Measurements from ENCODE around the gene TLCD1.

TLCD1 gene

DNA sequence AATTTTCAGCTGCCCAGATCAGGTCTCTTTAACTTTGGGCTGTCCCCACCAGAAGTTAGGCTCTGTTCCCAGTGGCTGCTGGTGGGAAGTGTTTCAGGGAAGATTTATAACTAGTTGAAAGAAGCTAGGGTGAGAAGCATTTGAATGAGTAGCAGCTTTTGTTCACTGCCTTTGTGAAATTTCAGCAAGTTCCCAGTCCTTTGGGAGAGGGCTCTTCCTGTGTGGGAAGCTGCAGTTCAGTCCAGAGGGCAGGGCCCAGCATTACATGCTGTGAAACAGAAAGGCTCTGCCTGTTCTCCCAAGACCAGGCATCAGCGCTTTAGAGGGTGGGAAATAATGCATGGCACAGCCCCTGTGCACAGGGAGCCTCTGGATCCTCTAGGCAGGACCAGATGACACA is 32.2 kb downstream of the TLCD1 start:
- TF ChIP-seq, protein P1, sequence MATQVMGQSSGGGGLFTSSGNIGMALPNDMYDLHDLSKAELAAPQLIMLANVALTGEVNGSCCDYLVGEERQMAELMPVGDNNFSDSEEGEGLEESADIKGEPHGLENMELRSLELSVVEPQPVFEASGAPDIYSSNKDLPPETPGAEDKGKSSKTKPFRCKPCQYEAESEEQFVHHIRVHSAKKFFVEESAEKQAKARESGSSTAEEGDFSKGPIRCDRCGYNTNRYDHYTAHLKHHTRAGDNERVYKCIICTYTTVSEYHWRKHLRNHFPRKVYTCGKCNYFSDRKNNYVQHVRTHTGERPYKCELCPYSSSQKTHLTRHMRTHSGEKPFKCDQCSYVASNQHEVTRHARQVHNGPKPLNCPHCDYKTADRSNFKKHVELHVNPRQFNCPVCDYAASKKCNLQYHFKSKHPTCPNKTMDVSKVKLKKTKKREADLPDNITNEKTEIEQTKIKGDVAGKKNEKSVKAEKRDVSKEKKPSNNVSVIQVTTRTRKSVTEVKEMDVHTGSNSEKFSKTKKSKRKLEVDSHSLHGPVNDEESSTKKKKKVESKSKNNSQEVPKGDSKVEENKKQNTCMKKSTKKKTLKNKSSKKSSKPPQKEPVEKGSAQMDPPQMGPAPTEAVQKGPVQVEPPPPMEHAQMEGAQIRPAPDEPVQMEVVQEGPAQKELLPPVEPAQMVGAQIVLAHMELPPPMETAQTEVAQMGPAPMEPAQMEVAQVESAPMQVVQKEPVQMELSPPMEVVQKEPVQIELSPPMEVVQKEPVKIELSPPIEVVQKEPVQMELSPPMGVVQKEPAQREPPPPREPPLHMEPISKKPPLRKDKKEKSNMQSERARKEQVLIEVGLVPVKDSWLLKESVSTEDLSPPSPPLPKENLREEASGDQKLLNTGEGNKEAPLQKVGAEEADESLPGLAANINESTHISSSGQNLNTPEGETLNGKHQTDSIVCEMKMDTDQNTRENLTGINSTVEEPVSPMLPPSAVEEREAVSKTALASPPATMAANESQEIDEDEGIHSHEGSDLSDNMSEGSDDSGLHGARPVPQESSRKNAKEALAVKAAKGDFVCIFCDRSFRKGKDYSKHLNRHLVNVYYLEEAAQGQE (IDR thresholded peaks at IDR 0.05; ENCODE audit: insufficient read depth in 1 of 2, low read depth in 2 of 2, low read length in 2 of 2) = no peak
- no peak for TF ChIP-seq POLR2AphosphoS5 (IDR thresholded peaks at IDR 0.05; ENCODE audit: low read depth, low read length)
- TF ChIP-seq FOXP2 (optimal IDR thresholded peaks at IDR 0.05; ENCODE audit: borderline replicate concordance, extremely low read depth, extremely low read length, insufficient read depth) = no peak
- no peak for TF ChIP-seq TAF1 (IDR thresholded peaks at IDR 0.05; ENCODE audit: borderline replicate concordance, insufficient read depth, low read length)
- TF ChIP-seq SIN3A (IDR thresholded peaks at IDR 0.05; ENCODE audit: borderline replicate concordance, insufficient read depth, low read length) = no peak

DNA sequence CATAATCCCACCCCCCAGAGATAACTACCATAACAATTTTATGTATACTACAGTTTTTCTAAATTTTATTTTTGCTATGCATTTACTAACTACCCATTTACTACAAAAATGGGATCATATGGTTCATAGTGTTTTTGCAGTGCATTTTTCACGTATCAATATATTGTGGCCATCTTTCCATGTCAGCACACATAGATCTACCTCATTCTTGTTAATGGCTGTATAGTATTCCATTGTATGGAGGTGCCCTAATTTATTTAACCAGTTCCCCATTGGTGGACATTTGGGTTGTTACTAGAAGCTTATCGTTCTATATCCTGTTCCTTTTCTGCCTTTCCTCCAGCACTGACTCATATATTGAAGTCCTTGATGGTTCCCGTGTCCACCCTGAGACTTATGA is 37.0 kb downstream of the TLCD1 start:
- TF ChIP-seq POLR2AphosphoS5 (IDR thresholded peaks at IDR 0.05; ENCODE audit: low read depth, low read length) (no peak), SIN3A (IDR thresholded peaks at IDR 0.05; ENCODE audit: borderline replicate concordance, insufficient read depth, low read length) (no peak), FOXP2 (optimal IDR thresholded peaks at IDR 0.05; ENCODE audit: borderline replicate concordance, extremely low read depth, extremely low read length, insufficient read depth) (no peak), TAF1 (IDR thresholded peaks at IDR 0.05; ENCODE audit: borderline replicate concordance, insufficient read depth, low read length) (no peak)
- TF ChIP-seq, protein P1 (IDR thresholded peaks at IDR 0.05; ENCODE audit: insufficient read depth in 1 of 2, low read depth in 2 of 2, low read length in 2 of 2) = no peak

DNA sequence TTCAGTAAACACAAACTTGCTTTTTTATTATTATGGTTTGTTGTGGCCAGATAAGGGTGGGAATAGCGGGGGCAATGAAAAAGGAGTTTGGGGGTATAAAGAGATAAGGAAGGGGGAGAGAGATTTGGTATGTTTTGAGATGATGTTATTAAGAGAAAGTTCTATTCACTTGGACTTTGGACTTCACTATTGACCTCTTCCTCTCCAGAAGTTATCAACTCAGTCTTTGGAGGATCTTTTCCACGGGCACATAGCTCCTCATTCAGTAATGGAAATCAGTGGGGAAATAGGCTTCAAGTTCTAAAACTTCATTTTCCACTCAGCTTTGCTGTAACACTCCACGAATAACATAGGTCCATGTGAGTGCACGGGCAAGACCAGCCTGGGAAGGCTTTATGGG is 37.6 kb downstream of the TLCD1 start:
- TF ChIP-seq, protein P1 (IDR thresholded peaks at IDR 0.05; ENCODE audit: insufficient read depth in 1 of 2, low read depth in 2 of 2, low read length in 2 of 2) = no peak
- TF ChIP-seq FOXP2 (optimal IDR thresholded peaks at IDR 0.05; ENCODE audit: borderline replicate concordance, extremely low read depth, extremely low read length, insufficient read depth) = no peak
- TF ChIP-seq TAF1 (IDR thresholded peaks at IDR 0.05; ENCODE audit: borderline replicate concordance, insufficient read depth, low read length) = no peak
- TF ChIP-seq POLR2AphosphoS5 (IDR thresholded peaks at IDR 0.05; ENCODE audit: low read depth, low read length) = no peak
- no peak for TF ChIP-seq SIN3A (IDR thresholded peaks at IDR 0.05; ENCODE audit: borderline replicate concordance, insufficient read depth, low read length)

DNA sequence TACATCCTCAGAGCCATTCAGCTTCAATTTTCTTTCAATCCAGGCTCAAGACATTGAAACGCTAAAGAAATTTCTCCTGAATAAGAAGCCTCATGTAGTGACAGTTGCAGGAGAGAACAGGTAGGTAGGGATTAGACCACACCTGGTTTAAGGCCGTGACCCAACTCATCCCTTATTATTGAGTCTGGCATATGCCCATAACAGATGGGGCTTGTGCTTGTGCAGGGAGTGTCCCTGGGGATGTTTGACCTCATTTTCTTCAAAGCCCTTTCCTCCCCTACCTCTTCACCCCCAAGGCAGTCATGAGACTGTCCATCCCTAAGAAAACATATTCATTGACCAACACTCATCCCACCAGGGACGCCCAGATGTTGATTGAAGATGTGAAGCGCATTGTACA is 39.7 kb downstream of the TLCD1 start:
- TF ChIP-seq TAF1 (IDR thresholded peaks at IDR 0.05; ENCODE audit: borderline replicate concordance, insufficient read depth, low read length) = no peak
- no peak for TF ChIP-seq SIN3A (IDR thresholded peaks at IDR 0.05; ENCODE audit: borderline replicate concordance, insufficient read depth, low read length)
- TF ChIP-seq FOXP2 (optimal IDR thresholded peaks at IDR 0.05; ENCODE audit: borderline replicate concordance, extremely low read depth, extremely low read length, insufficient read depth) = no peak
- TF ChIP-seq POLR2AphosphoS5 (IDR thresholded peaks at IDR 0.05; ENCODE audit: low read depth, low read length) = no peak
- TF ChIP-seq, protein P1 (IDR thresholded peaks at IDR 0.05; ENCODE audit: insufficient read depth in 1 of 2, low read depth in 2 of 2, low read length in 2 of 2) = no peak

DNA sequence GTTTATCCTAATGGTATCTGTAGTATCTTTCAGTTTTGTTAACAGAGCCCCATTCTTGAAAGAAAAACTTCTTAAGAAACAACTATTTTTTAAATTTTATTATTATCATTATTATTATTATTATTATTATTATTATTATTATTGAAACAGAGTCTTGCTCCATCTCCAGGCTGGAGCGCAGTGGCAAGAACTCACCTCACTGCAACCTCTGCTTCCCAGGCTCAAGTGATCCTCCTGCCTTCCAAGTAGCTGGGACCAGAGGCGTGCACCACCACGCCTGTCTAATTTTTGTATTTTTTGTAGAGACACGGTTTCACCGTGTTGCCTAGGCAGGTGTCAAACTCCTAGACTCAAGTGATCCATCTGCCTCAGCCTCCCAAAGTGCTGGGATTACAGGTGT is 40.7 kb downstream of the TLCD1 start:
- TF ChIP-seq FOXP2 (optimal IDR thresholded peaks at IDR 0.05; ENCODE audit: borderline replicate concordance, extremely low read depth, extremely low read length, insufficient read depth) (no peak), TAF1 (IDR thresholded peaks at IDR 0.05; ENCODE audit: borderline replicate concordance, insufficient read depth, low read length) (no peak), POLR2AphosphoS5 (IDR thresholded peaks at IDR 0.05; ENCODE audit: low read depth, low read length) (no peak), SIN3A (IDR thresholded peaks at IDR 0.05; ENCODE audit: borderline replicate concordance, insufficient read depth, low read length) (no peak)
- TF ChIP-seq, protein P1 (IDR thresholded peaks at IDR 0.05; ENCODE audit: insufficient read depth in 1 of 2, low read depth in 2 of 2, low read length in 2 of 2) = no peak
